GM23338 (cell line): ENCODE measurements around the gene CTBP2. TPM values are rescaled to one million over a fixed set of nuclear protein-coding genes. Genes with fewer than 3 reads are reported as not detected.

Experiments used
- ATAC-seq: fragments of 200-7000 bp; cut with Tn5 transposase; 3 replicates; pipeline ENCODE4 v1.9.1; 2020
- DNase-seq: peaks from one replicate; pipeline ENCODE4 v3.0.0-alpha.2; 2015; ENCODE audit warnings: low spot score
- H2AFZ ChIP-seq: fragments of 200-600 bp; sonication (generic); 2 replicates; pipeline ENCODE4 v1.8.0; 2016; ENCODE audit warnings: antibody characterized with exemption, mild to moderate bottlenecking, moderate library complexity
- H3F3A ChIP-seq: fragments of 200-600 bp; sonication (generic); replicated peaks from 2 replicates; pipeline ENCODE4 v1.8.0; 2017; ENCODE audit warnings: antibody characterized with exemption, mixed run types, low read depth
- H3K27ac ChIP-seq: fragments of 200-600 bp; sonication (generic); 2 replicates; pipeline ENCODE4 v1.6.1; 2016; ENCODE audit warnings: low read depth
- H3K27me3 ChIP-seq: fragments of 200-600 bp; sonication (generic); 2 replicates; pipeline ENCODE4 v1.8.0; 2016; ENCODE audit warnings: mild to moderate bottlenecking, mixed run types, moderate library complexity; ENCODE audit not compliant: insufficient read depth
- H3K36me3 ChIP-seq: fragments of 200-600 bp; sonication (generic); 2 replicates; pipeline ENCODE4 v1.8.0; 2016; ENCODE audit warnings: mild to moderate bottlenecking; ENCODE audit not compliant: insufficient read depth
- H3K4me1 ChIP-seq: fragments of 200-600 bp; sonication (generic); 2 replicates; pipeline ENCODE4 v1.8.0; 2016; ENCODE audit warnings: mild to moderate bottlenecking, moderate library complexity; ENCODE audit not compliant: insufficient read depth
- H3K4me2 ChIP-seq: fragments of 200-600 bp; sonication (generic); 2 replicates; pipeline ENCODE4 v1.7.1; 2017; ENCODE audit warnings: mixed run types
- H3K4me3 ChIP-seq: fragments of 200-600 bp; sonication (generic); 2 replicates; pipeline ENCODE4 v1.6.1; 2016; ENCODE audit warnings: mixed run types
- H3K79me2 ChIP-seq: fragments of 200-600 bp; sonication (generic); replicated peaks from 2 replicates; pipeline ENCODE4 v1.8.0; 2017; ENCODE audit warnings: mild to moderate bottlenecking; ENCODE audit not compliant: insufficient read depth
- H3K9me2 ChIP-seq: fragments of 200-600 bp; sonication (generic); 2 replicates; pipeline ENCODE4 v1.8.0; 2017; ENCODE audit not compliant: insufficient read depth
- H4K20me1 ChIP-seq: fragments of 200-600 bp; sonication (generic); replicated peaks from 2 replicates; pipeline ENCODE4 v1.8.0; 2017; ENCODE audit warnings: mild to moderate bottlenecking; ENCODE audit not compliant: insufficient read depth
- H3K27ac Mint-ChIP-seq: 2 replicates; pipeline ENCODE4 v1.8.0; 2020; ENCODE audit warnings: inconsistent platforms, mild to moderate bottlenecking, moderate library complexity, mixed read lengths
- H3K27me3 Mint-ChIP-seq: 3 replicates; pipeline ENCODE4 v1.8.0; 2022; ENCODE audit warnings: low read depth, mild to moderate bottlenecking, moderate library complexity, mixed read lengths, inconsistent platforms; ENCODE audit not compliant: insufficient read depth, poor library complexity
- H3K36me3 Mint-ChIP-seq: 3 replicates; pipeline ENCODE4 v1.8.0; 2021; ENCODE audit warnings: low read depth, mild to moderate bottlenecking, inconsistent platforms, moderate library complexity, mixed read lengths
- H3K4me1 Mint-ChIP-seq: 3 replicates; pipeline ENCODE4 v1.8.0; 2020; ENCODE audit warnings: mild to moderate bottlenecking, inconsistent platforms, mixed read lengths
- H3K4me3 Mint-ChIP-seq: 3 replicates; pipeline ENCODE4 v1.8.0; 2021; ENCODE audit warnings: moderate library complexity, mild to moderate bottlenecking, inconsistent platforms, mixed read lengths
- H3K9me3 Mint-ChIP-seq: 3 replicates; pipeline ENCODE4 v1.8.0; 2020; ENCODE audit warnings: moderate library complexity, mild to moderate bottlenecking, inconsistent platforms, mixed read lengths
- CTCF ChIP-seq, 2 experiments: fragments of 200-600 bp in 1 of 2; sonication (generic) in 1 of 2; conservative IDR thresholded peaks; 2 replicates each; pipeline versions ENCODE4 v1.5.1 to v1.6.1; 2016 to 2017; ENCODE audit warnings: antibody characterized with exemption in 2 of 2, low read depth in 2 of 2, mild to moderate bottlenecking in 2 of 2, moderate library complexity in 1 of 2
- EZH2 ChIP-seq: fragments of 200-600 bp; sonication (generic); IDR thresholded peaks from one replicate; pipeline ENCODE4 v1.8.0; 2017; ENCODE audit warnings: antibody characterized with exemption, mild to moderate bottlenecking, low read depth; ENCODE audit not compliant: unreplicated experiment
- EZH2phosphoT487 ChIP-seq: fragments of 200-600 bp; sonication (generic); IDR thresholded peaks from one replicate; pipeline ENCODE4 v1.8.1; 2018; ENCODE audit warnings: antibody characterized with exemption; ENCODE audit not compliant: unreplicated experiment
- POLR2AphosphoS5 ChIP-seq: IDR thresholded peaks from 2 replicates; pipeline ENCODE4 v1.6.1; 2016; ENCODE audit warnings: antibody characterized with exemption, low read depth
- STAT1 ChIP-seq: IDR thresholded peaks from one replicate; pipeline ENCODE4 v1.6.1; 2016; ENCODE audit warnings: antibody characterized with exemption; ENCODE audit not compliant: unreplicated experiment
- ZNF114 ChIP-seq: fragments of 250-450 bp; sonication (Bioruptor Pico); IDR thresholded peaks from 2 replicates; pipeline ENCODE4 v1.5.0; 2020; ENCODE audit warnings: mild to moderate bottlenecking, moderate library complexity
- ZNF331 ChIP-seq: fragments of 250-450 bp; sonication (Bioruptor Pico); IDR thresholded peaks from 2 replicates; pipeline ENCODE4 v1.5.0; 2020; ENCODE audit warnings: low read depth, mild to moderate bottlenecking, moderate library complexity
- ZNF462 ChIP-seq: fragments of 250-450 bp; sonication (Bioruptor Pico); IDR thresholded peaks from 2 replicates; pipeline ENCODE4 v1.5.0; 2020; ENCODE audit warnings: mild to moderate bottlenecking, moderate library complexity
- polyA plus RNA-seq: library from polyadenylated mRNA; unstranded; fragments of >200 nt; fragmentation: Nextera tagmentation; extraction: Ambion mirVana; gene quantifications from 2 replicates; pipeline ENCODE4 v1.2.1, GENCODE V29; 2016
- total RNA-seq: library from RNA; depleted of rRNA; stranded (reverse); fragments of >200 nt; shearing (Covaris generic); gene quantifications from 2 replicates; pipeline ENCODE4 v1.2.3, GENCODE V29; 2014

The CTBP2 gene
- total and polyA plus RNA-seq, 2 experiments from 2014 or later: 133 to 265 TPM

- TF ChIP-seq CTCF (conservative IDR thresholded peaks at IDR 0.05; ENCODE audit: low read depth in 2 of 2) (no peak), ZNF114 (no peak), ZNF331 (no peak), ZNF462 (CRISPR knock-in tag) (no peak), POLR2AphosphoS5 (no peak), EZH2phosphoT487 (no peak), STAT1 (no peak)
These were observed 152.9 kb downstream of the CTBP2 start (continued) for GRCh38 chr10:125007436-125007835.

- H3K4me2 ChIP-seq: no peak overlapping the region
- H3K9me3 Mint-ChIP-seq: no peaks in the 10 kb centered on the region
- no peak overlapping the region for H2AFZ ChIP-seq
- H3K36me3 Mint-ChIP-seq: peaks cover 67% of the 10 kb centered on the region
- peaks cover 32% of the 10 kb centered on the region for H3K27me3 Mint-ChIP-seq
- peak overlapping the region; percentile 51 for H3K27ac Mint-ChIP-seq
- peaks cover 29% of the 10 kb centered on the region for H3K4me1 ChIP-seq
- ATAC-seq: no peak
- H3K9me2 ChIP-seq: no peaks in the 10 kb centered on the region
- H3K4me3 Mint-ChIP-seq: no peak overlapping the region
- H3K4me1 Mint-ChIP-seq: peaks cover 50% of the 10 kb centered on the region
- TF ChIP-seq EZH2: no peak
- H3K27me3 ChIP-seq: no peaks in the 10 kb centered on the region
- H3K79me2 ChIP-seq: peaks cover 85% of the 10 kb centered on the region
- peaks cover 6% of the 10 kb centered on the region for H3F3A ChIP-seq
- H4K20me1 ChIP-seq: peaks cover 61% of the 10 kb centered on the region
- peaks cover 12% of the 10 kb centered on the region; the same call in 1 of the 2 replicates for H3K36me3 ChIP-seq
- no peak for DNase-seq
- H3K27ac ChIP-seq: 0 out of 2 replicates have a peak overlapping the region, but pooled peaks have one; percentile 47
- H3K4me3 ChIP-seq: no peak overlapping the region
These were observed 153.4 kb downstream of the CTBP2 start for GRCh38 chr10:125006921-125007426.
